ENCODE data around the gene GET3. TPM values are rescaled to one million over a fixed set of nuclear protein-coding genes. Genes with fewer than 3 reads are reported as not detected.

Gene GET3
- total RNA-seq, 3 donors from 2014 or later (not counting 1 experiment from before 2014, with no cell fraction given): 42.2 to 51.3 (median 44.2) TPM

- Mint-ChIP-seq H3K27me3 (ENCODE audit: low read depth in 2 of 2) (peaks cover 0 to 3% of the 10 kb centered on the region in 2 donors), H3K4me3 (no peak overlapping the region), H3K4me1 (peaks cover 0 to 11% of the 10 kb centered on the region in 2 donors), H3K9me3 (no peaks in the 10 kb centered on the region), H3K27ac (no peak overlapping the region), H3K36me3 (no peaks in the 10 kb centered on the region)
- peaks cover 6% of the 10 kb centered on the region for H3K4me1 ChIP-seq (ENCODE audit: control insufficient read depth, insufficient read depth, low read length)
- no peaks in the 10 kb centered on the region for H3K27me3 ChIP-seq (ENCODE audit: control insufficient read depth, insufficient read depth, low read length)
- WGBS (ENCODE audit: insufficient coverage): over 99% methylated on average over 11 of the region's 11 CpGs
- no peak overlapping the region for H3K27ac ChIP-seq (ENCODE audit: low read length)
- no peaks in the 10 kb centered on the region for H3K9me3 ChIP-seq (ENCODE audit: control insufficient read depth, insufficient read depth, low read length)
- H3K4me3 ChIP-seq (ENCODE audit: low read length): no peak overlapping the region
- DNase-seq (no peak), ATAC-seq (no peak)
- H3K36me3 ChIP-seq (ENCODE audit: control insufficient read depth, insufficient read depth, low read length): no peaks in the 10 kb centered on the region
- TF ChIP-seq CTCF (IDR thresholded peaks at IDR 0.05): no peak
- intact Hi-C loops (cut with micrococcal nuclease): no loop called here
Measured at GRCh38 chr19:12763100-12763499, 25.8 kb downstream of the GET3 start.

- no peak overlapping the region for H3K27ac Mint-ChIP-seq
- intact Hi-C loops (cut with micrococcal nuclease): no loop called here
- H3K27ac ChIP-seq (ENCODE audit: low read length): no peak overlapping the region
- H3K27me3 Mint-ChIP-seq (ENCODE audit: low read depth in 2 of 2): no peaks in the 10 kb centered on the region
- peaks cover 6% of the 10 kb centered on the region for H3K4me1 ChIP-seq (ENCODE audit: control insufficient read depth, insufficient read depth, low read length)
- H3K9me3 Mint-ChIP-seq: no peaks in the 10 kb centered on the region
- TF ChIP-seq CTCF (IDR thresholded peaks at IDR 0.05): no peak
- peaks cover 0 to 11% of the 10 kb centered on the region in 2 donors for H3K4me1 Mint-ChIP-seq
- H3K9me3 ChIP-seq (ENCODE audit: control insufficient read depth, insufficient read depth, low read length): no peaks in the 10 kb centered on the region
- WGBS (ENCODE audit: insufficient coverage): 98% methylated on average over 16 of the region's 16 CpGs
- no peak for ATAC-seq
- no peaks in the 10 kb centered on the region for H3K27me3 ChIP-seq (ENCODE audit: control insufficient read depth, insufficient read depth, low read length)
- no peaks in the 10 kb centered on the region for H3K36me3 Mint-ChIP-seq
- H3K36me3 ChIP-seq (ENCODE audit: control insufficient read depth, insufficient read depth, low read length): no peaks in the 10 kb centered on the region
- H3K4me3 Mint-ChIP-seq: no peak overlapping the region
- no peak overlapping the region for H3K4me3 ChIP-seq (ENCODE audit: low read length)
- DNase-seq: no peak
Measured at GRCh38 chr19:12764698-12765097, 27.4 kb downstream of the GET3 start.

GRCh38 chr19:12766051-12766521 is 28.8 kb downstream of the GET3 start:
- Histone ChIP-seq H3K4me1 (ENCODE audit: control insufficient read depth, insufficient read depth, low read length) (peaks cover 6% of the 10 kb centered on the region), H3K4me3 (ENCODE audit: low read length) (no peak overlapping the region), H3K36me3 (ENCODE audit: control insufficient read depth, insufficient read depth, low read length) (no peaks in the 10 kb centered on the region), H3K27ac (ENCODE audit: low read length) (no peak overlapping the region), H3K9me3 (ENCODE audit: control insufficient read depth, insufficient read depth, low read length) (no peaks in the 10 kb centered on the region), H3K27me3 (ENCODE audit: control insufficient read depth, insufficient read depth, low read length) (no peaks in the 10 kb centered on the region)
- intact Hi-C loops (cut with micrococcal nuclease): loop anchor here (1.0 kb wide), 2 partner anchors 30 to 81 kb away; no protein-coding TSS in a partner anchor
- peak; percentile 92 for TF ChIP-seq CTCF (IDR thresholded peaks at IDR 0.05)
- no peaks in the 10 kb centered on the region for H3K36me3 Mint-ChIP-seq
- H3K9me3 Mint-ChIP-seq: no peaks in the 10 kb centered on the region
- H3K27me3 Mint-ChIP-seq (ENCODE audit: low read depth in 2 of 2): no peaks in the 10 kb centered on the region
- peak; percentile 80 to 88 for DNase-seq
- no peak overlapping the region for H3K4me3 Mint-ChIP-seq
- no peak overlapping the region for H3K27ac Mint-ChIP-seq
- peak; percentile 80 to 98 (median 94) for ATAC-seq
- WGBS (ENCODE audit: insufficient coverage): 7% methylated on average over 30 of the region's 30 CpGs
- H3K4me1 Mint-ChIP-seq: peaks cover 0 to 6% of the 10 kb centered on the region in 2 donors

- Histone ChIP-seq H3K4me1 (ENCODE audit: control insufficient read depth, insufficient read depth, low read length) (peaks cover 6% of the 10 kb centered on the region), H3K27ac (ENCODE audit: low read length) (no peak overlapping the region), H3K27me3 (ENCODE audit: control insufficient read depth, insufficient read depth, low read length) (no peaks in the 10 kb centered on the region), H3K36me3 (ENCODE audit: control insufficient read depth, insufficient read depth, low read length) (no peaks in the 10 kb centered on the region), H3K9me3 (ENCODE audit: control insufficient read depth, insufficient read depth, low read length) (no peaks in the 10 kb centered on the region), H3K4me3 (ENCODE audit: low read length) (no peak overlapping the region)
- H3K27ac Mint-ChIP-seq: no peak overlapping the region
- DNase-seq (no peak), ATAC-seq (no peak)
- no peaks in the 10 kb centered on the region for H3K9me3 Mint-ChIP-seq
- no peaks in the 10 kb centered on the region for H3K36me3 Mint-ChIP-seq
- no peaks in the 10 kb centered on the region for H3K27me3 Mint-ChIP-seq (ENCODE audit: low read depth in 2 of 2)
- intact Hi-C loops (cut with micrococcal nuclease): no loop called here
- 95% methylated on average over 11 of the region's 11 CpGs for WGBS (ENCODE audit: insufficient coverage)
- TF ChIP-seq CTCF (IDR thresholded peaks at IDR 0.05): no peak
- H3K4me3 Mint-ChIP-seq: no peak overlapping the region
- H3K4me1 Mint-ChIP-seq: peaks cover 0 to 6% of the 10 kb centered on the region in 2 donors
Measured at GRCh38 chr19:12767150-12767549, 29.9 kb downstream of the GET3 start.

Data from natural killer cell (primary cell).